H1 (cell line): ENCODE results near the gene MKX. TPM values are rescaled to one million over a fixed set of nuclear protein-coding genes. Genes with fewer than 3 reads are reported as not detected.

Experiments
- CTCF ChIA-PET: fragments of 300-600 bp; sonication (Branson Sonifier 250); formaldehyde crosslinking; loops from one replicate; lab custom pipeline; 2021; ENCODE audit not compliant: partially characterized antibody; lab: Charles Lee
- POLR2A ChIA-PET: fragments of 300-600 bp; sonication (Branson Sonifier 250); formaldehyde crosslinking; loops from one replicate; lab custom pipeline; 2021; ENCODE audit warnings: inconsistent platforms; ENCODE audit not compliant: partially characterized antibody; lab: Charles Lee
- DNase-seq, 2 experiments: peaks; one replicate each; pipeline versions ENCODE4 v3.0.0 to v3.0.0-alpha.2; 2010 to 2022; ENCODE audit warnings: low spot score in 2 of 2, low read depth in 1 of 2, mixed read lengths in 1 of 2
- FAIRE-seq: peaks from 2 replicates; lab custom pipeline; 2011; peaks lifted over from hg19 to GRCh38; lab: Jason Lieb, UNC
- H2AFZ ChIP-seq: 2 replicates; pipeline ENCODE4 v1.8.1; 2012; ENCODE audit warnings: low read length, inconsistent platforms
- H2AK5ac ChIP-seq: 2 replicates; pipeline ENCODE4 v1.6.1; 2013; ENCODE audit warnings: low read depth, low read length
- H2BK120ac ChIP-seq: replicated peaks from 2 replicates; pipeline ENCODE3; 2013; ENCODE audit warnings: low read depth, low read length, inconsistent platforms
- H2BK12ac ChIP-seq: 2 replicates; pipeline ENCODE4 v1.6.1; 2013; ENCODE audit warnings: low read depth, low read length
- H2BK15ac ChIP-seq: 2 replicates; pipeline ENCODE4 v1.6.1; 2013; ENCODE audit warnings: low read length
- H2BK20ac ChIP-seq: 2 replicates; pipeline ENCODE4 v1.6.1; 2013; ENCODE audit warnings: low read length
- H2BK5ac ChIP-seq: 2 replicates; pipeline ENCODE4 v1.6.1; 2013; ENCODE audit warnings: low read depth, low read length
- H3K14ac ChIP-seq: 2 replicates; pipeline ENCODE4 v1.6.1; 2013; ENCODE audit warnings: inconsistent platforms; ENCODE audit not compliant: insufficient read length
- H3K18ac ChIP-seq: 2 replicates; pipeline ENCODE4 v1.6.1; 2013; ENCODE audit warnings: low read length; ENCODE audit errors: extremely low read depth
- H3K23ac ChIP-seq: 2 replicates; pipeline ENCODE4 v1.6.1; 2013; ENCODE audit warnings: inconsistent platforms; ENCODE audit not compliant: insufficient read length
- H3K23me2 ChIP-seq: 2 replicates; pipeline ENCODE4 v1.6.1; 2013; ENCODE audit warnings: low read depth, low read length
- H3K27ac ChIP-seq: 2 replicates; pipeline ENCODE4 v1.6.1; 2011; ENCODE audit warnings: low read depth, low read length, inconsistent platforms
- H3K27me3 ChIP-seq, 4 experiments: replicated peaks in 1 of 4; 1 replicate in 1 of 4; 2 replicates in 3 of 4; pipeline versions ENCODE4 v1.6.1 to v1.8.1; 2011 to 2013; ENCODE audit warnings: low read length in 3 of 4, mild to moderate bottlenecking in 3 of 4, inconsistent platforms in 2 of 4, mixed read lengths in 2 of 4, moderate library complexity in 1 of 4; ENCODE audit not compliant: control insufficient read depth in 3 of 4, insufficient read depth in 3 of 4; ENCODE audit errors: extremely low read depth in 1 of 4
- H3K36me3 ChIP-seq, 4 experiments: 2 replicates each; pipeline versions ENCODE4 v1.6.1 to v1.8.1; 2011 to 2013; ENCODE audit warnings: mild to moderate bottlenecking in 4 of 4, low read length in 3 of 4, moderate library complexity in 2 of 4, control low read depth in 1 of 4, inconsistent platforms in 1 of 4; ENCODE audit not compliant: insufficient read depth in 4 of 4, control insufficient read depth in 2 of 4
- H3K4ac ChIP-seq: replicated peaks from 2 replicates; pipeline ENCODE3; 2013; ENCODE audit warnings: low read length, low read depth, mixed read lengths, inconsistent platforms; ENCODE audit not compliant: insufficient read length
- H3K4me1 ChIP-seq, 4 experiments: replicated peaks in 1 of 4; 1 replicate in 1 of 4; 2 replicates in 3 of 4; pipeline versions ENCODE4 v1.6.1 to v1.8.1; 2011 to 2013; ENCODE audit warnings: low read length in 3 of 4, inconsistent platforms in 2 of 4, mixed read lengths in 1 of 4; ENCODE audit not compliant: insufficient read depth in 4 of 4, control insufficient read depth in 3 of 4
- H3K4me2 ChIP-seq, 2 experiments: 2 replicates each; pipeline versions ENCODE4 v1.6.1 to v1.8.1; 2011 to 2013; ENCODE audit warnings: low read depth in 2 of 2, low read length in 2 of 2, control low read depth in 1 of 2, inconsistent platforms in 1 of 2, mild to moderate bottlenecking in 1 of 2; ENCODE audit not compliant: insufficient read depth in 1 of 2
- H3K4me3 ChIP-seq, 4 experiments: fragments of 200-600, 300-600 bp in 1 of 4; sonication (generic), shearing (Covaris generic), sonication (Bioruptor Twin) in 1 of 4; 2 replicates each; pipeline versions ENCODE4 v1.5.1 to v1.8.1; 2011 to 2016; ENCODE audit warnings: low read length in 4 of 4, low read depth in 3 of 4, control low read depth in 2 of 4, inconsistent platforms in 2 of 4, mild to moderate bottlenecking in 2 of 4, mixed read lengths in 1 of 4, moderate library complexity in 1 of 4; ENCODE audit not compliant: insufficient read depth in 2 of 4; ENCODE audit errors: extremely low read depth in 1 of 4
- H3K56ac ChIP-seq: replicated peaks from 2 replicates; pipeline ENCODE3; 2013; ENCODE audit warnings: low read depth, mild to moderate bottlenecking, mixed read lengths, low read length, inconsistent platforms; ENCODE audit not compliant: insufficient read length
- H3K79me1 ChIP-seq: 2 replicates; pipeline ENCODE4 v1.6.1; 2013; ENCODE audit warnings: low read depth, low read length, control low read depth
- H3K79me2 ChIP-seq, 2 experiments: 2 replicates each; pipeline versions ENCODE4 v1.6.1 to v1.8.1; 2012 to 2013; ENCODE audit warnings: low read length in 2 of 2, mild to moderate bottlenecking in 2 of 2, inconsistent platforms in 1 of 2; ENCODE audit not compliant: insufficient read depth in 2 of 2, control insufficient read depth in 1 of 2
- H3K9ac ChIP-seq, 4 experiments: replicated peaks in 1 of 4; 1 replicate in 1 of 4; 2 replicates in 3 of 4; pipeline versions ENCODE4 v1.6.1 to v1.8.1; 2011 to 2013; ENCODE audit warnings: low read depth in 3 of 4, low read length in 3 of 4, control low read depth in 2 of 4, mild to moderate bottlenecking in 2 of 4, moderate library complexity in 2 of 4, inconsistent platforms in 1 of 4; ENCODE audit errors: extremely low read depth in 1 of 4
- H3K9me3 ChIP-seq, 2 experiments: 2 replicates each; pipeline versions ENCODE4 v1.6.1 to v1.8.1; 2012 to 2013; ENCODE audit warnings: mild to moderate bottlenecking in 2 of 2, moderate library complexity in 2 of 2, control low read depth in 1 of 2, inconsistent platforms in 1 of 2, low read depth in 1 of 2, low read length in 1 of 2, mixed read lengths in 1 of 2; ENCODE audit not compliant: insufficient read depth in 2 of 2
- H4K20me1 ChIP-seq, 2 experiments: replicated peaks in 1 of 2; 2 replicates each; pipeline versions ENCODE3 to v1.8.1; 2011 to 2013; ENCODE audit warnings: inconsistent platforms in 2 of 2, low read length in 2 of 2, mild to moderate bottlenecking in 1 of 2; ENCODE audit not compliant: insufficient read depth in 2 of 2, control insufficient read depth in 1 of 2
- H4K5ac ChIP-seq: 2 replicates; pipeline ENCODE4 v1.6.1; 2013; ENCODE audit warnings: low read length, low read depth, mixed read lengths, inconsistent platforms; ENCODE audit not compliant: insufficient read length
- H4K8ac ChIP-seq: 2 replicates; pipeline ENCODE4 v1.8.0; 2013; ENCODE audit warnings: mild to moderate bottlenecking, moderate library complexity, low read length, inconsistent platforms; ENCODE audit not compliant: insufficient read depth; ENCODE audit errors: extremely low read depth
- H4K91ac ChIP-seq: replicated peaks from 2 replicates; pipeline ENCODE3; 2013; ENCODE audit warnings: low read length, mixed read lengths, inconsistent platforms; ENCODE audit not compliant: insufficient read length
- BACH1 ChIP-seq: IDR thresholded peaks from 2 replicates; pipeline ENCODE4 v1.6.1; 2012; ENCODE audit warnings: low read length, improper control_type of control experiment
- CBX8 ChIP-seq: fragments of 300-800, 300-1000 bp; sonication (generic); IDR thresholded peaks from 2 replicates; pipeline ENCODE4 v1.7.1; 2016; ENCODE audit warnings: low read depth, low read length, borderline replicate concordance
- CEBPB ChIP-seq: IDR thresholded peaks from 2 replicates; pipeline ENCODE4 v1.6.1; 2012; ENCODE audit warnings: low read depth, low read length
- KDM1A ChIP-seq: fragments of 200-600, 300-600 bp; sonication (generic); IDR thresholded peaks from 2 replicates; pipeline ENCODE4 v1.7.1; 2016; ENCODE audit warnings: mild to moderate bottlenecking, low read length, borderline replicate concordance
- MAFK ChIP-seq: IDR thresholded peaks from 2 replicates; pipeline ENCODE4 v1.6.1; 2012; ENCODE audit warnings: low read depth, mild to moderate bottlenecking, improper control_type of control experiment, low read length
- MAX ChIP-seq: IDR thresholded peaks from 2 replicates; pipeline ENCODE4 v1.6.1; 2012; ENCODE audit warnings: inconsistent platforms
- NANOG ChIP-seq: IDR thresholded peaks from 2 replicates; pipeline ENCODE4 v1.6.1; 2011; ENCODE audit warnings: low read length, low read depth, mild to moderate bottlenecking, inconsistent platforms; ENCODE audit not compliant: insufficient read depth, poor library complexity, severe bottlenecking
- SAP30 ChIP-seq: fragments of 300-600 bp; sonication (generic); IDR thresholded peaks from 2 replicates; pipeline ENCODE4 v1.7.1; 2012; ENCODE audit warnings: low read length, moderate library complexity, mild to moderate bottlenecking, inconsistent platforms; ENCODE audit not compliant: insufficient read depth, insufficient replicate concordance
- SP1 ChIP-seq: IDR thresholded peaks from 2 replicates; pipeline ENCODE4 v1.6.1; 2011; ENCODE audit warnings: low read depth, low read length
- TAF7 ChIP-seq: optimal IDR thresholded peaks from 2 replicates; pipeline ENCODE3; 2011; ENCODE audit warnings: low read depth, mild to moderate bottlenecking, inconsistent platforms, low read length, moderate library complexity, borderline replicate concordance
- TBP ChIP-seq: IDR thresholded peaks from 2 replicates; pipeline ENCODE4 v1.6.1; 2011; ENCODE audit warnings: low read depth, low read length, improper control_type of control experiment
- TCF12 ChIP-seq: IDR thresholded peaks from 2 replicates; pipeline ENCODE4 v1.6.1; 2011; ENCODE audit warnings: low read depth, mild to moderate bottlenecking, low read length
- WGBS, 2 experiments: shearing (Covaris generic) in 1 of 2; methylation state at CpG; one replicate each; pipeline versions ENCODE4 v1.1.6 to v1.1.7; 2013 to 2015; ENCODE audit warnings: low lambda C conversion rate in 2 of 2, mixed read lengths in 2 of 2, inconsistent platforms in 1 of 2, low coverage in 1 of 2, missing lambda C conversion rate in 1 of 2; ENCODE audit not compliant: insufficient replicate concordance in 2 of 2, insufficient coverage in 1 of 2, insufficient read length in 1 of 2; ENCODE audit errors: extremely low coverage in 1 of 2, missing lambda C conversion rate in 1 of 2; 5-methylcytosine and 5-hydroxymethylcytosine counted together
- polyA plus RNA-seq, 7 experiments: library from polyadenylated mRNA; depleted of rRNA in 3 of 7; stranded (reverse) in 5 of 7; unstranded in 2 of 7; fragments of >200 nt in 5 of 7; fragments of 200-250 nt in 2 of 7; gene quantifications; 1 replicate in 5 of 7; 2 replicates in 1 of 7; 4 replicates in 1 of 7; pipeline versions ENCODE4 v1.2.1 to v1.2.3, GENCODE V29; 2011 to 2013; ENCODE audit warnings: missing spikeins in 2 of 7, mixed read lengths in 2 of 7
- total RNA-seq: library from RNA; stranded (reverse); fragmentation: NEBNext Ultra II Directional; extraction: Animal tissue kit (Norgen Biotek cat#: 25700); gene quantifications from 2 replicates; pipeline ENCODE4 v1.2.1, GENCODE V29; 2021
- TF ChIP-seq, protein P1 (sequence below): IDR thresholded peaks from 2 replicates; pipeline ENCODE4 v1.6.1; 2011; ENCODE audit warnings: low read length, improper control_type of control experiment

MKX gene
- total and polyA plus RNA-seq, 2 of the 8 experiments (the other 6 are each of a cell fraction or from before 2014, with no cell fraction given) = 0.21 to 1.3 TPM

GRCh38 chr10:27644307-27644939, 101.2 kb downstream of the MKX start:
- Histone ChIP-seq H2BK12ac (no peak overlapping the region), H3K9me3 (no peaks in the 10 kb centered on the region), H3K18ac (no peak overlapping the region), H3K27me3 (no peaks in the 10 kb centered on the region), H3K4me1 (no peaks in the 10 kb centered on the region), H3K79me2 (no peaks in the 10 kb centered on the region), H2AK5ac (no peak overlapping the region), H3K79me1 (no peaks in the 10 kb centered on the region), H3K9ac (no peak overlapping the region), H3K27ac (no peak overlapping the region), H2BK15ac (no peak overlapping the region), H4K20me1 (no peaks in the 10 kb centered on the region), H2BK20ac (no peak overlapping the region), H3K36me3 (no peaks in the 10 kb centered on the region), H3K4ac (no peak overlapping the region), H2AFZ (no peak overlapping the region), H3K4me3 (no peak overlapping the region), H4K5ac (no peak overlapping the region), H4K8ac (no peak overlapping the region), H2BK5ac (no peak overlapping the region), H2BK120ac (no peak overlapping the region), H3K23me2 (no peaks in the 10 kb centered on the region), H3K14ac (no peak overlapping the region), H3K56ac (no peak overlapping the region), H4K91ac (no peak overlapping the region), H3K4me2 (no peak overlapping the region), H3K23ac (no peak overlapping the region)
- POLR2A ChIA-PET = no interaction called here
- FAIRE-seq (no peak), DNase-seq (no peak)
- CTCF ChIA-PET = no interaction called here
- 94% methylated on average over 5 of the region's 5 CpGs; no CpG with 5 or more reads in 1 of the 2 experiments for WGBS, 2 experiments
- no peak for TF ChIP-seq MAFK
- TF ChIP-seq MAX = no peak
- TF ChIP-seq KDM1A = no peak
- TF ChIP-seq, protein P1, sequence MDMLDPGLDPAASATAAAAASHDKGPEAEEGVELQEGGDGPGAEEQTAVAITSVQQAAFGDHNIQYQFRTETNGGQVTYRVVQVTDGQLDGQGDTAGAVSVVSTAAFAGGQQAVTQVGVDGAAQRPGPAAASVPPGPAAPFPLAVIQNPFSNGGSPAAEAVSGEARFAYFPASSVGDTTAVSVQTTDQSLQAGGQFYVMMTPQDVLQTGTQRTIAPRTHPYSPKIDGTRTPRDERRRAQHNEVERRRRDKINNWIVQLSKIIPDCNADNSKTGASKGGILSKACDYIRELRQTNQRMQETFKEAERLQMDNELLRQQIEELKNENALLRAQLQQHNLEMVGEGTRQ = no peak
- TF ChIP-seq CEBPB = no peak
- no peak for TF ChIP-seq TBP
- no peak for TF ChIP-seq BACH1
- no peak for TF ChIP-seq TAF7
- TF ChIP-seq CBX8 = no peak
- no peak for TF ChIP-seq SP1
- TF ChIP-seq TCF12 = no peak
- TF ChIP-seq SAP30 = no peak
- no peak for TF ChIP-seq NANOG
